Sigmoid colon (tissue), 7 donors: ENCODE data around the gene AATK. TPM values are rescaled to one million over a fixed set of nuclear protein-coding genes. Genes with fewer than 3 reads are reported as not detected.

Experiments used
- DNase-seq: peaks from one replicate; pipeline ENCODE4 v3.0.0-alpha.2; 2019
- H3K27ac ChIP-seq, 4 donors: fragments of 200-600 bp; sonication (generic); one replicate each; pipeline ENCODE4 v1.5.1; 2016 to 2019; ENCODE audit warnings: mild to moderate bottlenecking in 1 of 4
- H3K27me3 ChIP-seq, 3 donors: fragments of 200-600 bp; sonication (generic); one replicate each; pipeline ENCODE4 v1.5.1; 2019; ENCODE audit warnings: mild to moderate bottlenecking in 1 of 3
- H3K36me3 ChIP-seq, 4 donors: fragments of 200-600 bp; sonication (generic); one replicate each; pipeline ENCODE4 v1.5.1; 2016 to 2019
- H3K4me1 ChIP-seq, 4 donors: fragments of 200-600 bp; sonication (generic); one replicate each; pipeline ENCODE4 v1.5.1; 2017 to 2019
- H3K4me3 ChIP-seq, 4 donors: fragments of 200-600 bp; sonication (generic); one replicate each; pipeline ENCODE4 v1.5.1; 2017 to 2019; ENCODE audit warnings: mild to moderate bottlenecking in 2 of 4, moderate library complexity in 1 of 4
- H3K9me3 ChIP-seq, 4 donors: fragments of 200-600 bp in 3 of 4; sonication (generic) in 3 of 4; one replicate each; pipeline versions ENCODE4 v1.5.1 to v1.6.1; 2013 to 2019
- CTCF ChIP-seq, 4 experiments: fragments of 450-650 bp in 3 of 4; fragments of 200-600 bp in 1 of 4; IDR thresholded peaks; one replicate each; pipeline ENCODE4 v1.5.1; 2016 to 2019; ENCODE audit warnings: antibody characterized with exemption in 4 of 4, mild to moderate bottlenecking in 3 of 4, moderate library complexity in 2 of 4
- EP300 ChIP-seq, 4 donors: sonication (generic); formaldehyde crosslinking; IDR thresholded peaks; one replicate each; pipeline ENCODE4 v1.6.1; 2017; ENCODE audit warnings: antibody characterized with exemption in 4 of 4
- POLR2A ChIP-seq, 2 donors: fragments of 450-650 bp; IDR thresholded peaks; one replicate each; pipeline ENCODE4 v1.6.1; 2016; ENCODE audit warnings: antibody characterized with exemption in 2 of 2, mild to moderate bottlenecking in 2 of 2, moderate library complexity in 2 of 2
- POLR2AphosphoS5 ChIP-seq, 4 donors: sonication (generic); formaldehyde crosslinking; IDR thresholded peaks; one replicate each; pipeline ENCODE4 v1.6.1; 2017; ENCODE audit warnings: antibody characterized with exemption in 4 of 4
- WGBS, 2 donors: extraction: QIAGEN DNeasy Blood & Tissue Kit; methylation state at CpG; one replicate each; pipeline ENCODE4 v1.1.7; 2013; 5-methylcytosine and 5-hydroxymethylcytosine counted together
- intact Hi-C: fragments of 100-400 bp; cut with DNase I; formaldehyde crosslinking; loops from one replicate; pipeline ENCODE4 v1.15.1; 2023
- polyA plus RNA-seq, 3 donors: library from polyadenylated mRNA; stranded (reverse); fragments of 200-250 nt; gene quantifications; one replicate each; pipeline ENCODE4 v1.2.3, GENCODE V29; 2013
- small RNA-seq, 3 donors: library from RNA; depleted of rRNA; stranded (forward); fragments of <200 nt; gene quantifications; one replicate each; pipeline ENCODE3, GENCODE V24; 2016
- total RNA-seq, 4 donors: library from RNA; depleted of rRNA; stranded (reverse); fragments of >200 nt; gene quantifications; one replicate each; pipeline ENCODE4 v1.1.0, GENCODE V29; 2016
- donor health status: healthy with polysubstance abuse.
- donor health status: Bipolar disorder and iron deficiency.
- donor health status: healthy.

Gene AATK
- total and polyA plus RNA-seq, 7 donors: 0.16 to 9.6 (median 4.2) TPM

DNA sequence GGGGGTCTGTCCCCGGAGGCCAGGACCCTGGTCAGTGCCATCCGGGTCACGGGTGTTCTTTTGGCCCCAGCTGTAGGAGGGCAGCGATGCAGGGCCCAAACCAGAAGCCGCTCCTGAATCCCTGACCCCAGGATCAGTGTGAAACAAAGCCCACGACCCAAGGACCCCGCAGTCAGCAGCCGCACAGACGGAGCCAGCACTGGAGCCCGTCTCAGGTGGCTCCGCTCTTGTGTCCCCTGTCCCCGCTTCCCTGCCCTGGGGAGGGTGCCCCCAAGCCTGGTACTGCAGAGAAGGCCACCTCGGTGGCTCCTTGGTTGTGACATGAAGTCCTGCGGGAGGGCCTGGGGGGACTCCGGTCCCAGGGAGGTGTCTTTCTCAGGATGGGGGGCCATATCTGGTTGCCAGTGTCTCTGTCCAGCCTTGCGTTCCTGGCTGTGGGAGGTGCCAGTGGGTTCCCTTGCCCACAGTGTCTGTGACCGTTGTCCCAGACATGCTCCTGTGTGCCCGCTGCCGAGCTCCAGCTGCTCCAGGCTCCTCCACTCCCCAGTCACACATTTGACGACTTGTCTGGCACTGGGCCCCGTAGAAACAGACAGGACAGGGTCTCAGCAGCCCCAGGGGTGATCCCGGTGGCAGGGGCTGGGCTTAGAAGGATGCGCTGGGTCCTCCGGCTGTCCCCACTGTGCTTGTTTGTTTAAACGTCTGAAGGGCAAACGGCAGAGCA lies 97.4 kb downstream of the AATK start:
- peak overlapping the region in 2 of 4 donors; percentile 27 to 58 for H3K27ac ChIP-seq

DNA sequence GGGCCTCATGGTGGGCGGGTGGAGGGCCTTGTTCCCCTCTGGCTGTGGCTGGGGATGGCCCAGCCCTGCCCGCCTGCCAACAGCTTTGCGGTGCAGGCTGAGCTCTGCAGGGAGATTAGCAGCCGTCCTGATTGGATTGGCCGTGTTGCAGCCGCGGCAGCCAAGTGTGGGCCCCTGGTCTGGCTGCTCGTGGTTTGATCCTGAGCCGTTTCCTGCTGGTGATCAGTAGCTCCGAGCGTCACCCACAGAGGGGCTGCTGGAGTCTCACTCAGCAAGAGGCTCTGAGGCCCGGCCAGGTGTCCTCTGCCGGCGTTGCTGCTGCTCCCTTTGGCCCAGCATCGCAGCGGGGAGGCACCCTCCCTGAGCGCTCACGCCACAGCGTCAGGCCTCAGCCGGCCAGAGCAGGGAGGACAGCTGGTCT lies 98.6 kb downstream of the AATK start:
- Histone ChIP-seq H3K27me3 (no peaks in the 10 kb centered on the region), H3K4me3 (no peak overlapping the region), H3K9me3 (no peaks in the 10 kb centered on the region), H3K36me3 (peaks cover 0 to 43% (median 0%) of the 10 kb centered on the region in 4 donors), H3K27ac (no peak overlapping the region), H3K4me1 (peaks cover 0 to 64% (median 24%) of the 10 kb centered on the region in 4 donors)
- no peak for TF ChIP-seq POLR2A (IDR thresholded peaks at IDR 0.05)
- no peak for TF ChIP-seq POLR2AphosphoS5 (IDR thresholded peaks at IDR 0.05)
- TF ChIP-seq CTCF (IDR thresholded peaks at IDR 0.05): no peak
- TF ChIP-seq EP300 (IDR thresholded peaks at IDR 0.05): no peak
- intact Hi-C loops: no loop called here
- WGBS, 2 donors: 87 to 93% methylated on average over 20 of the region's 20 CpGs
- DNase-seq: no peak

More for the DNA sequence above, 97.4 kb downstream of the AATK start:
- intact Hi-C loops: no loop called here
- no peak for DNase-seq
- Histone ChIP-seq H3K36me3 (peaks cover 0 to 43% (median 0%) of the 10 kb centered on the region in 4 donors), H3K4me1 (peaks cover 0 to 52% (median 21%) of the 10 kb centered on the region in 4 donors), H3K4me3 (no peak overlapping the region), H3K27me3 (no peaks in the 10 kb centered on the region), H3K9me3 (no peaks in the 10 kb centered on the region)
- TF ChIP-seq POLR2A (IDR thresholded peaks at IDR 0.05): no peak
- TF ChIP-seq POLR2AphosphoS5 (IDR thresholded peaks at IDR 0.05): no peak
- TF ChIP-seq EP300 (IDR thresholded peaks at IDR 0.05): no peak
- TF ChIP-seq CTCF (IDR thresholded peaks at IDR 0.05): no peak
- WGBS, 2 donors: 93 to 94% methylated on average over 26 of the region's 26 CpGs

Small RNA genes within 50 kb of the gene (small RNA-seq; reads per million reads assigned to genes)
- gene MIR1250 (0 reads per million in 3 donors), gene MIR3065 (10.4 to 24.9 (median 17.4) reads per million in 3 donors), gene MIR657 (0 reads per million in 3 donors)

Other genes starting within 250 kb of the AATK start
- gene CHMP6, start 174.4 kb downstream of the AATK start, total RNA-seq: 10 to 100 TPM; 15.7 to 28.2 (median 22.2) TPM
- gene CHMP6, start 174.4 kb downstream of the AATK start, polyA plus RNA-seq: 10 to 100 TPM; 36.3 to 40.4 (median 37.2) TPM
- 10 to 100 TPM; 32.6 to 52.3 (median 50.9) TPM for gene BAIAP2, start 131.1 kb downstream of the AATK start, total RNA-seq
- 10 to 100 TPM in 2 of 3 donors, 1 to 10 TPM in 1; 6.5 to 17.2 (median 14.4) TPM for gene BAIAP2, start 131.1 kb downstream of the AATK start, polyA plus RNA-seq
- not detected for gene PVALEF, start 714 bp downstream of the AATK start, total RNA-seq
- not detected for gene PVALEF, start 714 bp downstream of the AATK start, polyA plus RNA-seq
- gene CEP131, start 56.7 kb upstream of the AATK start, total RNA-seq: 10 to 100 TPM in 1 of 4 donors, 1 to 10 TPM in 3; 4.1 to 11.6 (median 5.1) TPM
- gene CEP131, start 56.7 kb upstream of the AATK start, polyA plus RNA-seq: 10 to 100 TPM in 1 of 3 donors, 1 to 10 TPM in 2; 1.8 to 10.5 (median 4.8) TPM
- gene TEPSIN, start 72.8 kb upstream of the AATK start, total RNA-seq: 10 to 100 TPM; 15.7 to 42.8 (median 24.4) TPM
- gene TEPSIN, start 72.8 kb upstream of the AATK start, polyA plus RNA-seq: 10 to 100 TPM in 2 of 3 donors, 1 to 10 TPM in 1; 6.9 to 33.5 (median 11.4) TPM
- 10 to 100 TPM in 3 of 4 donors, 1 to 10 TPM in 1; 8.6 to 52.4 (median 35.0) TPM for gene NDUFAF8, start 73.1 kb upstream of the AATK start, total RNA-seq
- 10 to 100 TPM; 19.7 to 37.6 (median 26.4) TPM for gene NDUFAF8, start 73.1 kb upstream of the AATK start, polyA plus RNA-seq
- 10 to 100 TPM; 32.1 to 54.8 (median 42.3) TPM for gene SLC38A10, start 129.1 kb upstream of the AATK start, total RNA-seq
- 10 to 100 TPM in 2 of 3 donors, 1 to 10 TPM in 1; 7.8 to 88.7 (median 14.1) TPM for gene SLC38A10, start 129.1 kb upstream of the AATK start, polyA plus RNA-seq
- gene BAHCC1, start 229.2 kb upstream of the AATK start, total RNA-seq: 10 to 100 TPM in 1 of 4 donors, 1 to 10 TPM in 3; 3.8 to 18.6 (median 7.2) TPM
- 10 to 100 TPM in 1 of 3 donors, 1 to 10 TPM in 2; 1.8 to 12.9 (median 3.0) TPM for gene BAHCC1, start 229.2 kb upstream of the AATK start, polyA plus RNA-seq